Measurements from ENCODE around the gene USP2.

GRCh38 chr11:119335655-119336543 is 45.6 kb downstream of the USP2 start:
- TF ChIP-seq SPI1 (IDR thresholded peaks at IDR 0.05; ENCODE audit: low read depth, low read length) (no peak), TAF1 (IDR thresholded peaks at IDR 0.05; ENCODE audit: low read depth, low read length) (no peak), POLR2A (IDR thresholded peaks at IDR 0.05; ENCODE audit: low read depth, low read length) (no peak), POLR2AphosphoS5 (IDR thresholded peaks at IDR 0.05; ENCODE audit: low read depth, low read length) (no peak), PAX5 (IDR thresholded peaks at IDR 0.05; ENCODE audit: insufficient read depth, low read length, severe bottlenecking) (no peak)

Measured in GM12891 (cell line).